ENCODE results near the gene NDFIP1.

The NDFIP1 gene

GRCh38 chr5:142199388-142199787, 90.8 kb downstream of the NDFIP1 start:
- H3K4me3 ChIP-seq (ENCODE audit: low read depth, low read length), result no peak overlapping the region
- DNase-seq (ENCODE audit: low read depth, low spot score), result no peak
- ChIA-PET CTCF (no interaction called here), POLR2A (no interaction called here)
- TF ChIP-seq, protein P1, sequence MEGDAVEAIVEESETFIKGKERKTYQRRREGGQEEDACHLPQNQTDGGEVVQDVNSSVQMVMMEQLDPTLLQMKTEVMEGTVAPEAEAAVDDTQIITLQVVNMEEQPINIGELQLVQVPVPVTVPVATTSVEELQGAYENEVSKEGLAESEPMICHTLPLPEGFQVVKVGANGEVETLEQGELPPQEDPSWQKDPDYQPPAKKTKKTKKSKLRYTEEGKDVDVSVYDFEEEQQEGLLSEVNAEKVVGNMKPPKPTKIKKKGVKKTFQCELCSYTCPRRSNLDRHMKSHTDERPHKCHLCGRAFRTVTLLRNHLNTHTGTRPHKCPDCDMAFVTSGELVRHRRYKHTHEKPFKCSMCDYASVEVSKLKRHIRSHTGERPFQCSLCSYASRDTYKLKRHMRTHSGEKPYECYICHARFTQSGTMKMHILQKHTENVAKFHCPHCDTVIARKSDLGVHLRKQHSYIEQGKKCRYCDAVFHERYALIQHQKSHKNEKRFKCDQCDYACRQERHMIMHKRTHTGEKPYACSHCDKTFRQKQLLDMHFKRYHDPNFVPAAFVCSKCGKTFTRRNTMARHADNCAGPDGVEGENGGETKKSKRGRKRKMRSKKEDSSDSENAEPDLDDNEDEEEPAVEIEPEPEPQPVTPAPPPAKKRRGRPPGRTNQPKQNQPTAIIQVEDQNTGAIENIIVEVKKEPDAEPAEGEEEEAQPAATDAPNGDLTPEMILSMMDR (IDR thresholded peaks at IDR 0.05; ENCODE audit: insufficient read depth, low read length, missing control alignments), result no peak

- TF ChIP-seq, protein P1 (IDR thresholded peaks at IDR 0.05; ENCODE audit: insufficient read depth, low read length, missing control alignments), result no peak
- ChIA-PET POLR2A (no interaction called here), CTCF (no interaction called here)
- no peak for DNase-seq (ENCODE audit: low read depth, low spot score)
- no peak overlapping the region for H3K4me3 ChIP-seq (ENCODE audit: low read depth, low read length)
Observed at GRCh38 chr5:142200387-142200786, 91.8 kb downstream of the NDFIP1 start.

DNA sequence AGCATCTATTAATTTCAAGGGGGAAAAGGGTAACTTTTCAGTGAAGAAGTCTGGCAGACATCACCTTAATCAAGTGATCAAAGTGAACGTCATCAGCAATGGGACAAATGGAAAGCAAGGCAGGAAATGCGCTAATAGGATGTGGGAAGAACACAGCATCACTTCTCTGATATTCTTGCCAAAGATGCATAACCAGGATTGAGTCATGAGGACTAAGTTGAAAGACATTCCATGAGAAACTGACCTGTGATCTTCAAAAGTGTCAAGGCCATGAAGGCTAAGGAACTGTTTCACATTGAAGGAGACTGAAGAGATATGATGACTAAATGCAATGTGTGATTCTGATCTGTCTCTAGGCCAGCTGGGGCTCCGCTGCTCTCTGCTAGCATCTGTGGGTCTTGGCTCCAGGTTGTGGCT, 92.9 kb downstream of the NDFIP1 start:
- H3K4me3 ChIP-seq (ENCODE audit: low read depth, low read length), result no peak overlapping the region
- ChIA-PET POLR2A (no interaction called here), CTCF (no interaction called here)
- TF ChIP-seq, protein P1 (IDR thresholded peaks at IDR 0.05; ENCODE audit: insufficient read depth, low read length, missing control alignments), result no peak
- DNase-seq (ENCODE audit: low read depth, low spot score), result peak; percentile 57

DNA sequence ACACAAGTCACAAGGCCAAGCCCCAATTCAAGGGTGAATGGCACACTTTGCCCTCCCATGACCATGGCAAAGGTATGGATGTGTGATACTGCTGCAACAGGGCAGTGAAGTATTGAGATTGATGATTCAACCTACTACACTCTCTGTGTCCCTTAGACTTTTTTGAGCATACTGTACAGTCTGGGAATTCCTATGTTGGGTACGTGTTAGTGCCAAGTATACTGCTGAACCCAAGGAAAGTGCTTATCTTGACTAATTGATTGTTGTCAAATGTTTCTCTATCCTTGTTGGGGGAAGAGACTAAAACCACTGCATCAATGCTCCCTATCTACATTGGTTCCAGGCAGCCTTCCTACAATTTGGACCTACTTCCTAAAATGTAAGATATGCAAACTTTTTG, 93.7 kb downstream of the NDFIP1 start:
- TF ChIP-seq, protein P1 (IDR thresholded peaks at IDR 0.05; ENCODE audit: insufficient read depth, low read length, missing control alignments), result no peak
- ChIA-PET CTCF (no interaction called here), POLR2A (no interaction called here)
- H3K4me3 ChIP-seq (ENCODE audit: low read depth, low read length), result no peak overlapping the region
- peak; percentile 7 for DNase-seq (ENCODE audit: low read depth, low spot score)
